GM23248 (cell line): ENCODE results near the gene VSIG1.

ENCODE experiments used
- EZH2 ChIP-seq: fragments of 200-600 bp; sonication (generic); IDR thresholded peaks from 2 replicates; pipeline ENCODE4 v1.6.1; 2018; ENCODE audit warnings: antibody characterized with exemption, mild to moderate bottlenecking; ENCODE audit not compliant: insufficient read depth, poor library complexity, severe bottlenecking
- EZH2phosphoT487 ChIP-seq: fragments of 200-600 bp; sonication (generic); IDR thresholded peaks from 2 replicates; pipeline ENCODE4 v1.6.1; 2018; ENCODE audit warnings: antibody characterized with exemption, moderate library complexity, mild to moderate bottlenecking, low read depth; ENCODE audit not compliant: insufficient read depth

GRCh38 chrX:108105473-108105872 lies 60.6 kb downstream of the VSIG1 start:
- TF ChIP-seq EZH2: no peak
- TF ChIP-seq EZH2phosphoT487: no peak
